ENCODE results near the gene ZNRD2. TPM values are rescaled to one million over a fixed set of nuclear protein-coding genes. Genes with fewer than 3 reads are reported as not detected.

ZNRD2 gene
- total and polyA plus RNA-seq, 2 of the 8 experiments (the other 6 are each of a cell fraction or from before 2014, with no cell fraction given), result 53.4 to 125 TPM

- TF ChIP-seq FOSL1 (IDR thresholded peaks at IDR 0.05; ENCODE audit: insufficient read depth, low read depth, low read length) (no peak), EGR1 (IDR thresholded peaks at IDR 0.05; ENCODE audit: borderline replicate concordance, low read depth, low read length) (no peak), BRCA1 (IDR thresholded peaks at IDR 0.05; ENCODE audit: low read depth, low read length) (no peak), GABPA (IDR thresholded peaks at IDR 0.05; ENCODE audit: borderline replicate concordance, insufficient read depth, low read length) (no peak), SP4 (IDR thresholded peaks at IDR 0.05; ENCODE audit: low read length) (no peak), CHD2 (IDR thresholded peaks at IDR 0.05; ENCODE audit: low read length) (no peak)
Observed at GRCh38 chr11:65619281-65619928, 49.1 kb downstream of the ZNRD2 start (continued).
